GM19238 (cell line): ENCODE data around the gene TMEM176A.

Source experiments
- DNase-seq: peaks from one replicate; pipeline ENCODE4 v3.0.0; 2011; ENCODE audit warnings: low spot score; ENCODE audit not compliant: insufficient read length

TMEM176A gene

DNA sequence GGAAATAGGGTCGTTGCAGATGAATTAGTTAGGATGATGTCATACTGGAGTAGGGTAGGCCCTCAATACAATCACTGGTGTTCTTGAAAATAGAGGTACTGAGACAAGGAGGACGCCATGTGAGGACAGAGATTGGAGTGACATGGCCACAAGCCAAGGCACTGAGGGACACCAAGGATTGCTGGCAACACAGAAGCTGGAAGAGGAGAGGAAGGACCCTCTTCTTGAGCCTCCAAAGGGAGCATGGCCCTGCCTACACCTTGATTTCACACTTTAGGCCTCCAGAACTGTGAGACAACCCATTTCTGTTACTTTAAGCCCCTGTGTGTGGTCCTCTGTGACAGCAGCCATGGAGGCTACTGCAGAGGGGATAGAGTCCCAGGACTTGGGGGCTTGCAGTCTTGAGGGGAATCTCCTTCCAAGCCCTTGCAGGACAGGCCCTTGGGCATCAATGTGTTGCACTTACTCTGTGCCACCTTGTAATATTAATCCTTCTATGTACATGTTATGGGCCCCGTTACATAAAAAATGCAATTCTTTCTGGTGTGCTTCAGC, 48.1 kb downstream of the TMEM176A start:
- no peak for DNase-seq

DNA sequence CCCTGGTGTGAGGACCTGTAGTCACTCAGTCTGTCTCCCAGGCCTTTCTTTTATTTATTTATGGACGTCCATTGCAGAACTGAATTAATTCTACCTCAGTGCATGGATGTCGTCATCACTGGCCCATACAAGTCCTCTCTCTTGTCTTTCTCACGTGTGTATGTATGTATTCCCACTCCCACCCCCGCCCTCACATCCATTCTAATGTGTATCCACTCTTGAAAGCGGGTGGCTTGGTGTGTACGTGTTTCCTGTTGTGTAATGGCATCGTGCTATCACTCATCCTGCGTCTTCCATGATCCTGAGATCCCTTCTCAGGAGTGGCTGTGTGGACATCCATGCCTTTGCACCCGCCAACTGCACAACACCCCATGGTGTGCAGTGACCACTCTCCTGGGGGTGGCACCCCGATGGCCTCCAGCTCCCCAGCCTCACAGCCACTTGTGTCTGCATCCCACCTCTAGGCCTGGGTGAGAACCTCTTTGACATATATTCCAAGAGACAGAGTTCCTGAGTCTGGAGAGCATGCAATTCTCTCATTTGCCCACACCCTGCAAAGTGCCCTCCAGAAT, 48.7 kb downstream of the TMEM176A start:
- no peak for DNase-seq

DNA sequence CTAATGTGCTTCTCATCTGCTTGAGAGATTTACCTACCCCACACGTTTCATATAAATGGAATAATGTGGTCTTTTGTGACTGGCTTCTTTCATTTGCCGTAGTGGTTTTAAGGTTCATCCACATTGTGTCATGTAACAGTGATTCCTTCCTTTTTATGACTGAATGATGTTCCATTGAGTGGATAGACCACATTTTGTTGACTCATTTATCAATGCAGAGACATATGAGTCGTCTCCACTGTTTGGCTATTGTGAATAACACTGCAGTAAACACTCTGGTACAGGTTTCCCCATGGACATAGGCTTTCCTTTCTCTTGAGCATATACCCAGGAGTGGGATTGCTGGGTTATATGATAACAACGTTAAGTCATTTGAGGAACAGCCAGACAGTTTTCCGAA, 49.7 kb downstream of the TMEM176A start:
- DNase-seq = no peak

DNA sequence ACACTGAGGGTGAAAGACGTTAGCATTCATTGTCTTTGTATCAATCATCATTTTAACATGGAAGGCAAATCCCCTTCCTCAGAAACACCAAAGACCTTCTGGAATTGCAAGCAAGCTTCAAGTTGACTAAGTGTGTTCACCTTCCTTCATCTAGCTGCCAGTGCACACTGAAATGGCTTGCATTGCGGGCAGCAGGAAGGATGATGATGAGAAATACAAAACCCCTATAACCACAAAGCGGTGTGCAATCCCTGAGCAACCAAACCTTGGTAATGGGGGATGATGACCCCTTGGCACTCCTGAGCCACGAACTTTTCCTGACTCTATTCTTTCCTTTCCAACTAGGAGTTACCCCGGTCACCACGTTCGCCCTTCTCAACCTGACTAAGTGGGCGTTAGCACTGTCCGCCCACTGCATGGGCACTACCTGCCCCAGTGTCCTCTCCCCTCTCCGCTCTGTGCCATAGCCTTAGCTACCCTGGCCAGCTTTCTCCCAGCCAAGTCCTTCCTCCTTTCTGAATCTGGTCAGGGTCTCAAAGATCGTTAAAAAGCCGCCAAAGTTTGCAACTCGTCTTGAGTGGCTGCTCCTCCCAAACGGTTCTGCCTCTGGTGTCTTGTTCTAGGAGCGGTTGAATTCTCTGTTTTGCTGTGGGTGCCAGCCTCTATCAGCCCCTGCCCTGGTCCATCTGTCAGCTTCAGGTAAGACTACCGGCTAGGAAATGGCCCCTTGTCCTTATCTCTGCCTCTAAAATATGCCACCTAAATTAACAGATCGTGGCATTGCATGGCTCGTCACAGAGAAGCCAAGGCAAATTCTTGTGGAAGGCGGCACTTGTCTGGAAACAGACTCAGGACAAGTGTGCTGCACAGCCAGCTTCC, 51.2 kb downstream of the TMEM176A start:
- no peak for DNase-seq

DNA sequence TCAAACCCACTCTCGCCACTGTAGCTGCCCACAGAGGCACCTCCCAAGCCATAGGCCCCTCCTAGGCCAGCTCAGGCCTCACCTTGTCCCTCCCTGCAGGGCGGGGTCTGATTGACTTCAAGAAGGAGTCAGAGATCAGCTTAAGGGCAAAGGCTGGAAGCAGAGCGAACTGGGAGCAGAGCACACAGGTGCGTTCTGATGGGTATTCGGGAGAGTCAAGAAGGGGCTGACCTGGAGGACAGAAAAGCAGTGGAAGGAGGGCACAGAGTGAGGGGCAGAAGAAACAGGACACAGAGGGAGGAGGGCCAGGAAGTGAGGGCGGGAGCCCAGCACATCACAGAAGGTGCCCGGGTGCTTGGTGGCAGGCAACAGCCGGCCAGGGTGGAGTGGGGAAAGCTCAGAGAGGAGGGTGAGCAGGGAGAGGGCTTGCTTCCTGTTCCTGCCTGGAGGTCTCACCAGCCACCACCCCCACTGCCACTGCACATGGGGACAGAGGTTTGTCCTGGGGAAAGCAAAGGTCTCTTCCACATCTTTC, 51.9 kb downstream of the TMEM176A start, which contains the start of gene AOC1:
Gene AOC1 (plus strand): TSS at position 147 of the 535 bp plus-strand sequence. CDS start 3,954 bp downstream, outside the sequence.
- DNase-seq = no peak

DNA sequence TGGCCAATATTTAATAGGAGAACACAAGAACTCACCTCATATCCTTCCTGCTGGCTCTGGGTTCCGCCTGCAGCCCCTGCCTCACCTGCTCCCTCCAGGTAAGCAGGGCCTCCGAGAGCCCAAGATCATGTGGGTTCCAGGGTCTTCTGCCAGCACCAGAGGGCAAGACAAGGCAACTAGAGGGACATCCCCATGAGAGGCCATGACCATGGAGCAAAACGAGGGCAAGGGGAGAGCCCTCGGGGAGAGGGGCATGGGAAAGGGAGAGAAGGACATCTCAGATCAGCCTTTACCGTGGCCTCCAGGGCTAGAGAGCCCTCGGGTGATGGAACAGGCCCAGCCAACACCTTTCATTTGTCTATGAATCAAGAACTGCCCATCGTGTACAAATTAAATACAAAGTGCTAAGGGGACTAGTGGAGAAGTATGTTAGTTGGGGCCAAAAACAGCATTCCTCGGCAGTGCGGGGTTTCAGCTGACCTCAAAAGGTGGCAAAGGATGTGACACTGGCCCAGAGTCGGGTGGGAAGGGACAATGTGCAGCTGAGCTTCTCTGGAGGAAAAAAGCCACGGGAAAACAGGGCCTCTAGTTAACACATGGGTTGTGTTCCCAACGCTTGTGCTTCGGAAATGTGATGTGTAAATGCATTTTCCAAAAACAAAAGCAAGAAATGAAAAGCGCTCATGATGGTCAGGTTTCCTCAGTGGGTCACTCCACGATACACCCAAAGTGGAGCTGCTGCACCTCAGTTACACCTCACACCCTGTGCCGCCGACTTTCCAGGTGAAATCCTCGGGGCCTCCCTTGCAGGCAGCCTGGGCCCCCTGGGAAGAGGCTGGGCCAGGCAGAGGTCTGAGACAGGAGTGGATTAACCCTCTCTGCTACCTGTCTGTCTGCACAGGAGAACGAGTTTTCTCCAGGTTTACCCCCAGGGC, 53.8 kb downstream of the TMEM176A start:
- no peak for DNase-seq
